CD4-positive, alpha-beta T cell treated with Interleukin-17A for 1 hour (primary cell): ENCODE measurements around the gene DNAH17.

Experiments used
- DNase-seq: peaks from one replicate; pipeline ENCODE4 v3.0.0-alpha.2; 2020

Gene DNAH17

DNA sequence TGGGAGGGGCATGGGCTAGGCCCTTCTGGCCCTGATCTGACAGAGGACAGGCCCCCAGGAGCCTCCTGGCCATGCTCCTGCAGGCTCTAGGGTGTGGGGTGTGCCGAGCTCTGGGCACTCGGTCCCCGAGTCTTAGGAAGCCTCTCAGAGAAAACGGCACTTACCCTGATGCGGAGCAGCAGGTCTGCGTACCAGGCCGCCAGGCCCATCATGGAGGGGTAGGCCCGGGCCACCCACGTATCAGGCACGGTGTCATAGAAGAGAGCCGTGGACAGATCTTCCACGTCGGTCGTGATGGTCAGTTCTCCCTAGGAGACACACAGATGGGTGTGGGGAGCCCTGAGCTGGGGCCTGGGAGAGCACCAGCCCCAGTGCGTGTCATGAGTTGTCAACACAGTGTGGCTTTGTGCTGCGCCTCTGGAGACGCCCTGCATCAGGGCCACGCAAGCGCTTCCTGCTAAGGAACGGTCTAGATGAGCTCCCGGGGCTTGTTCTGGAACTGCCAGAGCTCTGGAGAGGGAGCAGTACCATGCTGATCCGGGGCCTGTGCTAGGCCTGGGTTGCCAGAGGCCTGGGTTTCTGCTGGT is 150.8 kb downstream of the DNAH17 start:
- no peak for DNase-seq

DNA sequence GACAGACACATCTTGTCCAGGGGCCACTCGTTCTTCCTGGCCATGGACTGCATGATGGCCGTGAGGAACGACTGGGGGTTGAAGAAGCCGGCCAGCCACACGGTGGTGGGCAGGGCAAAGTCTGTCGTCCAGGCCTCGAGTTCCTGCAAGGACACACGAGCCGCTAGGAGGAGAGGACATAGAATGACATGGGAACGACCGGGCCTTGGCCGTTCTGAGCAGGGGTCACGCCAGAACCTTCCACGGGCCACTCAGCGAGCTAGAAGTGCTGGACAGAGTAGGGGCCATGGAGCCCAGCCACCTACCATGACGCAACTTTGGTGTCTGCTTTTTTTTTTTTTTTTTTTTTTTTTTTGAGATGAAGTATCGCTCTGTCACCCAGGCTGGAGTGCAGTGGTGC is 151.8 kb downstream of the DNAH17 start:
- no peak for DNase-seq

DNA sequence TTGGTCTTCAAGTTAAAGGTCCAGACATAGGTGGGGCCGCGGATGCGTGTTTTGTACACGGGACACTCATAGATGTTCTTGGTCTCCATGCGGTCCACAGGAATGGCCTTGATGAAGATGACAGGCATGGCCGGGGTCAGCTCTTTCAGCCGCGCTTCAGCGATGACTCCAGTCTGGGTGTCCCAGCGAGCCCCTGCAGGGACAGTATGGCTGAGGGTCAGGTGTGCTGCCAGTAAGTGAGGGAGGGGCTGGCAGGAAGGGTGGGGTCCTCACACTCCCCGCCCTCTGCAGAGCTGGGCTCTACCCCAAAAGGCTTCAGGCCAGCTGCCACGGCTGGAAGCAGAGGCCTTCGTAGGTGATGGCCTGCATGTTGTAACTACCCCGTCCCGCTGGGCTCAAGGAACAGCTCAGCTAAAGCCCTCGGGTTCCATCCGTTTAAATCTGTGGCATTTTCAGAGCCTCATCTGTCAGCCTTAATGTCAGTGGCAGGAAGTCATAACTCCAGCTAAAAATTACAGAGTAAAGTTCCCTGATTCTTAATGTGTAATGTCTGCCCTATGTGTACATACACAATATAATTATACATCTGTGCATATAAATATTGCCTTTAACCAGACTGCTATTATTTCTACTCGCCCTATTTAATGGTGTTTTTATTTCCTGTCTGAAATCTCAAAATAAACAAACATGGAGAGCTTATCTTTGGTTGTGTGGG is 153.1 kb downstream of the DNAH17 start:
- DNase-seq: no peak

DNA sequence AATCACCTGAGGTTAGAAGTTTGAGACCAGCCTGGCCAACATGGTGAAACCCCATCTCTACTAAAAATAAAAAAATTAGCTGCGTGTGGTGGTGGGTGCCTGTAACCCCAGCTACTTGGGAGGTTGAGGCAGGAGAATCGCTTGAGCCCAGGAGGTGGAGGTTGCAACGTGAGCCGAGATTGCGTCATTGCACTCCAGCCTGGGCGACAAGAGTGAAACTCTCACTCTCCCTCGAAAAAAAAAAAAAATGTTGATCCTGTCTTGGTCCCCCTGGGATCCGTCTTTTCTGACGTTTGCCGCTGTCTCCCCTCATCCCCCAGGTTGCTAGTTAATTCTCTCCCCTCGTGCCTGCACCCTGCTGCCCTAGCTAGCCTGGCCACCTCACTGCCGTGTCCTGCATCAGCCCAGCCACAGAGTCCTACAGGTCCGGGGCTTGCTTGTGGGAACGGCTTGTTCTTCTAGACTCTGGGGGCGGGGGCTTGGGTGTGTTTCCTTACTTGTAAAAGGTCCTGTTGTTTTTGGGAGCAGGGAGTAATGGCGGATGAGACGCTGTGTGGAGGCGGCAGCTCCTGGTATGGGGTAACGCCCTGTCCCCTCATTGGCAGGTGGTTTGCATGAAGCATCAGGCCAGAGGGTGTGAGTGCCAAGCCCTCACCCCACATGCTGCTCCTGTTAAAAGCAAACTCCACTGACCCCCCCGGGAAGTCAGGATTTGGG is 154.2 kb downstream of the DNAH17 start:
- DNase-seq: no peak

DNA sequence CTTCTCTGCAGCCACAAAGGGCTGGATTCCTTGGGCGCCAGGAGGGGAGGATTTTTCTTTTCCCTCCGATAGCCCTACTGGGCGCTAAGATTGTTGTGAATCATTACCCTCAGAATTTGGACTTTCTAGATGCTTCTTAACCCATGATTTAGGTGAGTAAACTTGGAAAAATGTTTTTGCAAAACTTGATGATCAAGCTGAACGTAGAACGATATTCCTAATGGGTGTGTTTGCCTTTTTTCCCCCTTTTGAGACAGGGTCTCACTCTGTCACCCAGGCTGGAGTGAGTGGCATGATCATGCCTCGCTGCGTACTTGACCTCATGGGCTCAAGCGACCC is 155.0 kb downstream of the DNAH17 start:
- DNase-seq: no peak

DNA sequence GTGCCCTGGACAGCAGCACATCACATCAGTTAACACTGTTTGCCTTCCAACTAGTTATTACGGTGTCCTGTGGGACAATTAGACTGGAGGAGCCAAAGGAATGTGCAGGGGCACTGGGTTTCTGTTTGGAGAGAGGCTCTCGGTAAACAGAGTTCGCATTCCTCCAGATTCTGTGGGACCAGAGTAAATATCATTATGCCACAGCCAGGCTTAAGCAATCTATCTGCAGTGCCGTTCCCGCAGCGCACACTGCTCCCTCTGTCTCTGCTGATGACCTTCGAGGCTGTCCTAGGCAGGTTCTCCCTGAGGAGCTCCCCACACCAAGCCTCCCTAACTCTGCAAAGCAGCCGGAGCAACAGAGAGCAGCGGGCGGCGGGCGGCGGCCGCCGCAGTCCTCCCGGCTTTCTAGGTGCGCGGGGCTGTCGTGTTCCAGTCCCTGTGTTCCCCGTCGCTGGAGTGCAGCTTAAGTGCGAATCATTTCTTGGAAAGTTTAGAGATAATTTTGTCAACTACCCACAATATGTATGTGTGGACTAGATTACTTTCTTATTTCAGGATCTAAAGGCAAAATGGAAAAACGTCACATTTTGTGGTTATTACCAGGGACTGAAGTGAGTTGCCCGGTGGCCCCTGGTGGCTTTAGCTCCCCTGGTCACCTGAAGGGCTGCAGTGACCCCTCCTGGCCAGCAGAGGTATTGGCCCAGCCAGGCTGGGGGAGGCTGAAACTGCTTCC is 155.5 kb downstream of the DNAH17 start:
- DNase-seq: peak; percentile 77

DNA sequence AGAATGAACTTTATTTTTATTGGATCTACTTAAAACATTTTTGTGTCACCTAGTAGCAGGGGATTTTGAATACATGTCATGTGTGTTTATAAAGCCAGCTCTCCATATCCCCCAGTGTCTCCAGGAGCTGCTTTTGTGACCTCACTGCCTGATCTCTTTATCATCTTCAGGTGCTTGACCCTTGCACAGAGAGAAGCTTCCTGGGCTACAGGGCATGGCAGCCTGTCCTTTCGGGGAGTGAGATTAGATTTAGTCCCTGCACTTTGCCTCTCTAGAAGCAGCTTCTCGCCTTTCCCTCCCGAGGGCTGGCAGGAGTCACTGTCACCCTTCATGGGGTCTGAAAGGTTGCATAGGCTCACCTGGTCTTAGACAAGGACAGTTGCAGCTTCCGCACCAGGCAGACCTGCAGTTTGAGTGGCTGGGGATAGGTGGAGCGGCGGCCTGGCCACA is 156.1 kb downstream of the DNAH17 start:
- DNase-seq: no peak

DNA sequence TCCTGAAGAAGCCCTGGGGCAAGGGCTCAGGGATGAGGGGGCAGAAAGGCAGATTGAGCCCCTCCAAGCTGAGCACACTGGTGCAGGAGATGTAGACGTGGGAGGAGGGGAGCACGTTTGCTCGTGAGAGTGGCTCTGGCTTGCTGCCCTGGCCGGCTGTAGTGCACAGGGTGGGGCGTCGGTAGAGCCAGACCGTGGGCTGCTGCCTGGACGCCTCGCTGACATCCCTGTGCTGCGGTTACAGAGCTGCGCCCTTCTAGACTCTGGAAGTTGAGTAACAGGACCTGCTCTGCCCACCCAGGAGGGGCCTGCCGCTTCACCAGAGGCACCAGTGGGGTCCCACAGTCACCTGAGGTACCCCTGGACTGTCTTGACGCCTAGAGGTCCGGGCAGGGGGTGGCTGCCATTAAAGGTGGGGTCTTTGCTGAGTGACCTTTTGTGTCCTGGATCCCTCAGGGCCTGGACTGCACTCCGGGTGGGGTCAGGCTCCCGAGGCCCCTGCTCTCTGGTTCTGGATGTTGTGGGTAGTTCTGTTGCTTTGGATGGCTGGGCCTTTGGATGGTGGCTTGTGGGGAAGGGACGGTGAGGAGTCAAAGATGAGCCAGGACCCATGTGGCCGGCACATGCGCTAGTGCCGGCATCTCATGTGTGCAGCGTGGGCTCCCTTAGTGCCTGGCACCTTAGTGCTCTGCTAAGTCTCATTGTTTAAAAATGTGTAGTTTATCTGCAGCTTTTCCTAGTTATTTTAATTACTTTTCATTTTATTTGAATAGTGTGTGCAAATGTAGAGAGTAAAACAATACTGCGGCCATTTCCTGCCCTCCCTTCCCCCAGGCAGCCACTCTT is 157.0 kb downstream of the DNAH17 start:
- DNase-seq: no peak

DNA sequence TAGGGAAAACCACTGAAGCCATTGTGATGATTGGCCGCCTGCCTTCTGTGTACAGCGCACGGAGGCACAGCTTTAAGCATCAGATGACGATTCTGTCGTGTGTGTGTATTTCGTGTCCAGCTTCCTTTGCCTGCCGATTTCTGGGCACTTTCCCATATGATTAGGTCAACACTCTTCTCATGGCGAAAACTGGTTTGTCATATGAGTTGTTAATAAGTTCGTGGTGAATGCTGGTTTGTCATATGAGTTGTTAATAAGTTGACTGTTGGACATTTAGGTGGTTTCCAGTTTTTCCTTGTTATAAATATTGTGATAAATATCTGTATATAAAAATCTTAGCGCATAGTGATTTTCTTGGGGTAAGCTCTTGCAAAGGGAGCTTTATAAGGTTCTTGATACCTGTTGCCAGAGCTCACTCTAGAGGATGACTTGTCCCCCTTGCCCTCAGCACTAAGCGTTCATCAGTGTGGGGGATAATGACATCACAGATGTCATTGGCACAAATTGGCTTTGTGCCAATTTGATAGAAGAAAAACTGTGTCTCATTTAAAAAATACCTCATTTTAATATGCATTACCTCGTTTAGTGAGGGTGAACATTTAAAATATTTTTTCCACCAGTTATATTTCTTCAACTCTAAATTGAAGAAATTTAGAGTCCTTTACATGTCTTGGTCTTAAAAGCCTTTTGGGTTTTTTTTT is 158.7 kb downstream of the DNAH17 start:
- no peak for DNase-seq

DNA sequence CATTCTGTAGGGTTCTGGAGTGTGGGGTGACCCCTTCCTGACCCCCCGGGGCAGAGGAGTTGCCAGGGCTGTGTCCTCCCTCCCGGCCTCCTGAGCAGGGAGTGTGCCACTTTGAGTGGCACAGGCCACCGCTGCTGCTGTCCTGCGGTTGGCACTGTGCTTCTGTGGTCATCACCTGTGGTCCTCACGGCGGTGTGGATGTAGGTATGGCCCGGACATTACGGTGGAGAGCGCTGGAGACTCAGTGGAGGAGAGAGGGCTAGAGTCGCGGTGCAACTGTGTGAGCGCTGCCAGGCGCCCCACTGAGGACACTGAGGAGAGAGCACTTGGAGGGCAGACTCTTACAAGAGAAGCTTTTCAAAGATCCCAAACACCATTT is 159.7 kb downstream of the DNAH17 start:
- no peak for DNase-seq

DNA sequence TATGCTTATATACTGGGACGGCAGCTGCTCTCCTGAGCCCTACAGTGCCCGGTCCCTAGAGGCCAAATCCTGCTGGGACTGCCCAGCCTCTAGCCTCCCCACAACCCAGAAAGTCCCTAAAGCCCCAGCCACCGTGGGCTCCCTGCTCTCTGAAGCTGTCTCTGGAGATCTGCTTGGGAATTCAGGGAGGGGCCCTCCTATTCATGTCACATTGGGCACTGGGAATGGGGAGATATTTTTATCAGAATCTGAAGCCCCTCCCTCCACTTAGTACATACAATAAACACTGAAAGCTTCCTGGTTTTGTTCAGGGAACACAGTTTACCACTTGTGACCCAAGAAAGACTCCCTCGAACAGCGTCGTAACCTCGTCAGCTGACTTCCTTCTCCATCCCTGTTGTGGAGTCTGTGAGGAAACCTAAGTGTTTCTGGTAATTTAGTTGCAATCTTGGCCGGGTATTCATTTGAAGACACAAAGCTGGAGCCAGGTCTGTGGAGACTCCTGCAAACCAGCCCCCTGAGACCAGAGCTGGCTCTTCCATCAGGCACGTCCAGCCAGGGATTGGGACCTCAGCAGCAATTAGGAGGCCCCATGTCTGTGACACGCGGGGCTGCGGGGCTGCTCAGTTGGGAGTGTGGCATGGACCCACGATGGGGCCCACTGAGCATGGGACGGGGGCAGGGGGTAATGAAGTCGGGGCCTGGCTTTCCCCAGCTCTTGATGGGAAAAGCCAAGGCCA is 160.2 kb downstream of the DNAH17 start:
- DNase-seq: no peak

DNA sequence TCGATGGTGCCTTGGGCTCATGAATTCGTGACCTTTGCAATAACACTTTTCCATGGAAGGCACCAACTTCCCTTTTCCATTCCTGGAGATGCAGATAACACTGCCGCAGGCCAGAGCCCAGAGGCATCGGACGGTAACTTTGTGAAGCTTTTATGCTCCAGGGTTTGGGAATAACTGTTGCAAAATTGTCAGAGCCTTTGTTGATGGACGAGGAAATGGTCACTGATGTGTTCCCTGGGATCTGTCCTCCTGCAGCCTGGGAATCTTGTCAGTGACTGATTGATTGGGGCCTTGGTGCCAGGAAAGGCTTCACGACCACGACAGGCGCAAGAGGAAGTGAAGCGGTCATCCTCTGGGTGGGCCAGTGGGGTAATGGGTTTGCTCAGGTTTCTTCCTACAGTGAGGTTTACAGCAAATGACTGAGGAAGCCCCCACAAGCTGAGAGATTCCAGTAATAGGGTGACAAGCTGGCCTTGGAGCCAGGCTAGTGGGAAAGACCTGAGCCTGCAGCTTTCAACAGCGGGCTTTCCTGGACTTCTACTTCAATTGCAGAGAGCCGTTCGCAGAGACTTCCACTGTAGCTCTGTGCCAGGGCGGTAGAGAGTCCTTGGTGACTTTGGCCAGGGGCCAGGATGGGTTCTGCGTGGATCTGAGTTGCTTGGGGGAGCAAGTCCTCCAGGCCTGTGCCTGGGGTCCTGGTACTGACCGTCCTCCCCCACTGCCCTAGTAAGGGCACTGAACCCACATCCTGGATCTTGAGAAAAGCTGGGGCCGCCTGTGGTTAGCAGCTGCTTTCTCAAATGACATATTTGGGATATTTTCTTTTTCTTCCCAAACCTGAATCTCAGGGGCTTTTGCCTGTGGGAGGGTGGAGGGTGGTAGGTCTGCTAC is 161.1 kb downstream of the DNAH17 start:
- DNase-seq: no peak

DNA sequence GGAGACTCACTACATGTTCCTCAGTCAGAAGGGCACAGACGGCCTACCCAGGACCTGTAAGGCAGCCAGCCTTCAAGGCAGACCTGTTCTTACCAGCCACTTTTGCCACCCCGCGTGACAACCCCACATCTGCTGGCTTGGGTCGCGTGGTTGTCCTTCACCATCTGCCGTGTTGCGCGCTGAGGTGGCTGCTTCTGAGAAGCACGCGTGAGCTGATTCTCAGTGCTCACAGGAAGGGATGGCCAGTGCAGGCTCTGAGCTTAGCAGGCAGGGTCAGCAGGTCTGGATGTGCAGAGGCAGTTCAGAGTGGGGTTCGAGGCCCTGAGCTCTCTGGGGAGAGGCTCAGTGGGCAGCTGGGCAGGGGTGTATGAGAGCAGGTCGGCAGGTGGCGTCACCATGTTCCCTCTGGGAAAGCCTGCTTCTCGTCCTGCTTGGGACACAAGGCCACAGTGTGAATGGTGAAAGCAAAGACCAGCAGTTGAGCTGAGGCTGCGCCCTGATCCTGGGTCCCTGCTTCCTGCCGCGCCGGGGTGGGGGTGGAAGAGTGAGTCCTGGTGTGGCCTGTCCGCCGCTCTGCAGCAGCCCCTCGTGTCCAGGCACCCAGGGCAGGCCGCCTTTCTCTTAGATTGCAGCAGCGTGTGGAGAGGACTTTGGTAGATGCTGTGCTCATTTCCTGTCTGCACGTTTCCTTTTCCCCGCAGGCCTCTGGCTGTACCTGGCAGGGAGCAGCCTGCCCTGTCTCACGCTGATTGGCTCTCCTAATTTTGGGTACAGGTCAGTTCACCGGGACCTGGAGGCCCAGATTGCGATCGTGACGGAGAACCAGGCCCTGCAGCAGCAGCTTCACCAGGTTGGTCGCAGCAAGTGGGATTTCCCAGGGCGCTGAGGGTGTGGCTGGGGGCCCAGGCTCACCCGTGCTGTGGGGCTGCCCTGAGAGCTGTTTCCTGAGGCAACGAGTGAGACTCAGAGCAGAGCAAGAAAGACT is 162.7 kb downstream of the DNAH17 start:
- peak; percentile 66 for DNase-seq

DNA sequence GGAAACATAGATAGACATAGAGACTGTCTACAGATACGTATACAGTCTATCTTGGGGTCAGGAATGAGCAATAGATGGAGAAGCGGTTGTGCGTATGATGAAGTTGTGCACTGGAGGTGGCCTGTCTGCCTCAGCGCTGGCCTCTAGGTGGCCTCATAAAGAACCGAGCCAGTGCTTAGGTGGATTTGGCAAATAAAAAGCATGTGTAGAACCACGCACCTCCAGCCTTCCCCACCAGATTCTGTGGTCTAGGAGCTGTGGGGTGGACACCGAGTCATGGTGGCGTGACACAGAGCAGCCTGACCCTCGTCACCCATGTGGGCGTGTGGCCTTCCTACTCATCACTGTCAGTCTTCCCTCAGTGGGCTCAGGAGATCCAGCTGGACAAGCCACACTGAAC is 164.8 kb downstream of the DNAH17 start:
- peak; percentile 26 for DNase-seq

DNA sequence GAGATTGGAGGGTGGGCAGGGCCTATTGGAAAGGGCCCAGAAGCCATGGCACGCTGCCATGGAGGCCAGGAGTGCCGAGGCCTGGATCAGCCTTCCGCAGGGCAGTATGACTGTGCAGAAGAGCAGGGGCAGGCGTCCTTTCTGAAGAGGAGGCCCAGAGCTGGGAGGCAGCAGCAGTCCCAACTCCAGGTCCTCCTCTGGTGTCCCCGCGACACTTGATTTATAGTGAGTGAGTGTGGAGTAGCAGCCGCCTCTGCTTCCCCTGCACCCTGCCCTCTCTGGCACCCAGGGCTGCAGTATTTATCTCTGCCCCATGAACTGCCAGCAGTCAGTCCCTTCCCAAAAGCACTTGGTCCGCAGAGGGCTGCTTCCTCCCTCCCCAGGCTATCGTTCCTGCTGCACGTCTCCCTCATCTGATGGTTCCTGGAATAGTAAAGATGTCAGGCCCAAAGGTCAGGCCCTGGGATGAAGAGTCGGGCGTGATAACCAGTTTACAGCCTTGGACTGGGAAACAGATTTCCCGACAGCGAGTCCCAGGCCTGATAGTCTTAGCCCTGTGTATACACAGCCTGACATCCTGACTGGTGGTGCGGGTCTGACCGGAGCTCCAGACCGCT is 165.8 kb downstream of the DNAH17 start:
- no peak for DNase-seq

DNA sequence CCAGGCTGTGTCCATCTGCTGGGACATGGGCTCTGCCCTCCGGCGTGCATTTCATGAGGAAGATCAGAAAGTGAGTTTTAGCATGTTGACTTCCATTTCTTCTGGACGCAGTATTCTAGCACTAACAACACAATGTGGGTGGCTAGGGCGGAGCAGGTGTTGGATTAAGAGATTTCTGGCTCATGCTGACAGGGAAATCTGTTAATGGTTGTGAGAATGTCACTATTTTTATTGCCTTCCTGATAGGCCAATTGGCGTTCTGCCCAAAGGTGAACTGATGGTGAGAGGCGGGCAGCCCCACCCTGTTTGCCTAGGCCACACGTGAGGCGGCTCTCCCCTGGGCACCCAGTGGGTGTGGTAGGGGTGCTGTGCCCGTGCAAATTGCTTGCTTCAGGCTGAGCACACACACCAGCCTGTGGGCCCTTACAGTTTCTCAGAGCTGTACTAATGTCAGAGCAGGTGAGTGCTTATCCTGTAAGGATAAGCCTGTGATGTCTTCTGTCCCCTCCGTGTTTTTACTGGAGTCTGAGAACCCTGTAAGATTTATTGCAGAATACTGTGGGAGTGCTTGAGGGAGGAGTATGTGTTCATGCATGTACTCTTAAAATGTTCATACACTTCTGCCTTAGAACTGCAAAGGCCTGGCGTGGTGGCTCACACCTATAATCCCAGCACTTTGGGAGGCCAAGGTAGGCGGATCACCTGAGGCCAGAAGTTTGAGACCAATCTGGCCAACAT is 167.8 kb downstream of the DNAH17 start:
- DNase-seq: no peak

DNA sequence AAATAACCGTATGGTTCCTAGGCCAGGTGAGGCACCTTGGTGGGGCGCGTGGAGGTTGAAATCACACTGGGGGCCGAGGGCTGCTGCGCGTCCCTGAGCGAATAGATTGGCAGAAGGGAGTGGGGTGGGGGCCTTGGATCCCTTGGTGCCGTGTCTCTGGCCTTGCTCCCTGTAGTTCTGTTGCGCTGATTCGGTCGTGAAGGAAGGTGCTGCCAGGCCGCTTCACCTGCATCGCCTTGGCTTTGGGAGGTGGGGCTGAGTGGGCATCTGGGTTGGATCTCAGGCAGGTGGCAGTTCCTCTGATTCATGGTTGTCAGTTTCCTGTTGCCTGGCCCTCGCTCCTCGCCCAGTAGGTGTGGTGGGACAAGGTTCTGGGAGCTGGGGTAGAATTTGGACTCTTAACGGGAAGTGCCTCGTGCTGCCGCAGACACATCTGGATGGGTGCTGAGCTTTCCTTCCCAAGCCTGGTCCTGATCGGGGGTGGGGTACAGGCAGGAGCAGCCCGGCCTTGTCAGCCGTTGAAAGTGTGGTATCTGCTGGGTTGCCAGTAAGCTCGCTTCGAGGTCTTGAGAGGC is 168.6 kb downstream of the DNAH17 start:
- no peak for DNase-seq
